Gastroesophageal sphincter (tissue), 4 donors: ENCODE data around the gene GCC1. TPM values are rescaled to one million over a fixed set of nuclear protein-coding genes. Genes with fewer than 3 reads are reported as not detected.

Experiments
- ATAC-seq: fragments of 150-250 bp; one replicate; pipeline ENCODE4 v1.9.1; 2016; ENCODE audit warnings: mild to moderate bottlenecking, moderate library complexity
- H3K27ac ChIP-seq, 4 donors: fragments of 200-600 bp; sonication (generic) in 3 of 4; 1 replicate in 3 of 4; 2 replicates in 1 of 4; pipeline ENCODE4 v1.5.1; 2016 to 2019
- H3K27me3 ChIP-seq: fragments of 200-600 bp; sonication (generic); one replicate; pipeline ENCODE4 v1.5.1; 2019
- H3K36me3 ChIP-seq, 2 donors: fragments of 200-600 bp; sonication (generic); one replicate each; pipeline ENCODE4 v1.5.1; 2019; ENCODE audit warnings: control low read depth in 1 of 2
- H3K4me1 ChIP-seq, 3 donors: fragments of 200-600 bp; sonication (generic); 1 replicate in 2 of 3; 2 replicates in 1 of 3; pipeline ENCODE4 v1.5.1; 2016 to 2019; ENCODE audit warnings: control low read depth in 2 of 3
- H3K4me3 ChIP-seq, 2 donors: fragments of 200-600 bp; sonication (generic); one replicate each; pipeline ENCODE4 v1.5.1; 2019; ENCODE audit warnings: mild to moderate bottlenecking in 1 of 2, moderate library complexity in 1 of 2
- H3K9me3 ChIP-seq, 3 donors: fragments of 200-600 bp; sonication (generic); one replicate each; pipeline ENCODE4 v1.5.1; 2017 to 2019; ENCODE audit warnings: control low read depth in 2 of 3
- CTCF ChIP-seq, 4 experiments: fragments of 200-600 bp in 2 of 4; fragments of 450-650 bp in 2 of 4; sonication (generic) in 1 of 4; IDR thresholded peaks; one replicate each; pipeline ENCODE4 v1.5.1; 2017 to 2019; ENCODE audit warnings: antibody characterized with exemption in 4 of 4, mild to moderate bottlenecking in 2 of 4, moderate library complexity in 2 of 4
- EP300 ChIP-seq: sonication (generic); formaldehyde crosslinking; IDR thresholded peaks from one replicate; pipeline ENCODE4 v1.6.1; 2017; ENCODE audit warnings: antibody characterized with exemption, mild to moderate bottlenecking
- POLR2A ChIP-seq, 2 donors: fragments of 450-650 bp; IDR thresholded peaks; one replicate each; pipeline ENCODE4 v1.6.1; 2017; ENCODE audit warnings: antibody characterized with exemption in 2 of 2, mild to moderate bottlenecking in 2 of 2, moderate library complexity in 1 of 2
- POLR2AphosphoS5 ChIP-seq: sonication (generic); formaldehyde crosslinking; IDR thresholded peaks from one replicate; pipeline ENCODE4 v1.6.1; 2017; ENCODE audit warnings: antibody characterized with exemption
- WGBS, 2 donors: methylation state at CpG; one replicate each; pipeline ENCODE4 v1.1.5; 2018; ENCODE audit warnings: low coverage in 1 of 2; 5-methylcytosine and 5-hydroxymethylcytosine counted together
- total RNA-seq, 4 donors: library from RNA; depleted of rRNA; stranded (reverse); fragments of >200 nt; gene quantifications; one replicate each; pipeline ENCODE4 v1.1.0, GENCODE V29; 2016

GCC1 gene
- total RNA-seq, 4 donors from 2014 or later, result 15.7 to 20.3 (median 16.8) TPM

GRCh38 chr7:127588019-127588696 is 2.8 kb upstream of the GCC1 start, which contains the start of gene ARF5:
Gene ARF5 (plus strand): TSS chr7:127588411. CDS start chr7:127588499, 88 bp downstream.
- Histone ChIP-seq H3K27me3 (no peaks in the 10 kb centered on the region), H3K36me3 (peaks cover 0 to 35% of the 10 kb centered on the region in 2 donors), H3K9me3 (no peaks in the 10 kb centered on the region), H3K4me1 (peaks cover 10 to 51% (median 27%) of the 10 kb centered on the region in 3 donors), H3K27ac (peak within 1 kb of the TSS; percentile 88 to 95 (median 92)), H3K4me3 (peak within 1 kb of the TSS; percentile 83 to 94)
- peak; percentile 92 for ATAC-seq
- WGBS, 2 donors, result no CpG with 5 or more reads among the region's 77 CpGs
- peak; percentile 61 for TF ChIP-seq POLR2AphosphoS5
- TF ChIP-seq POLR2A (IDR thresholded peaks at IDR 0.05), result peak; percentile 41 to 69
- TF ChIP-seq CTCF (IDR thresholded peaks at IDR 0.05), result no peak

GRCh38 chr7:127587663-127588018 is 2.2 kb upstream of the GCC1 start:
- no peaks in the 10 kb centered on the region for H3K27me3 ChIP-seq
- H3K27ac ChIP-seq, result peak overlapping the region; percentile 51 to 95 (median 92)
- H3K9me3 ChIP-seq, result no peaks in the 10 kb centered on the region
- peaks cover 0 to 38% of the 10 kb centered on the region in 2 donors for H3K36me3 ChIP-seq
- no peak for TF ChIP-seq POLR2A (IDR thresholded peaks at IDR 0.05)
- TF ChIP-seq CTCF (IDR thresholded peaks at IDR 0.05), result peak in 1 of 4 experiments; percentile 6
- no peak for TF ChIP-seq POLR2AphosphoS5
- no peak for TF ChIP-seq EP300
- H3K4me3 ChIP-seq, result peak overlapping the region; percentile 83 to 94
- WGBS, 2 donors, result 80% methylated on average over 2 of the region's 20 CpGs; no CpG with 5 or more reads in 1 of the 2 donors
- ATAC-seq, result no peak
- H3K4me1 ChIP-seq, result peaks cover 10 to 56% (median 31%) of the 10 kb centered on the region in 3 donors

- peaks cover 0 to 38% of the 10 kb centered on the region in 2 donors for H3K36me3 ChIP-seq
- 92% methylated on average over 2 of the region's 2 CpGs; no CpG with 5 or more reads in 1 of the 2 donors for WGBS, 2 donors
- TF ChIP-seq CTCF (IDR thresholded peaks at IDR 0.05), result no peak
- TF ChIP-seq POLR2A (IDR thresholded peaks at IDR 0.05), result no peak
- TF ChIP-seq POLR2AphosphoS5, result no peak
- TF ChIP-seq EP300, result no peak
- ATAC-seq, result no peak
- peak overlapping the region in 3 of 4 donors; percentile 89 to 96 (median 89) for H3K27ac ChIP-seq
- peaks cover 10 to 69% (median 43%) of the 10 kb centered on the region in 3 donors for H3K4me1 ChIP-seq
- H3K4me3 ChIP-seq, result no peak overlapping the region
- no peaks in the 10 kb centered on the region for H3K27me3 ChIP-seq
- no peaks in the 10 kb centered on the region for H3K9me3 ChIP-seq
These were observed 950 bp upstream of the GCC1 start for GRCh38 chr7:127586346-127586745.

GRCh38 chr7:127584648-127585043 is 750 bp downstream of the GCC1 start:
- TF ChIP-seq POLR2A (IDR thresholded peaks at IDR 0.05) (no peak), POLR2AphosphoS5 (no peak), EP300 (no peak), CTCF (IDR thresholded peaks at IDR 0.05) (no peak)
- H3K27me3 ChIP-seq, result no peaks in the 10 kb centered on the region
- no peaks in the 10 kb centered on the region for H3K9me3 ChIP-seq
- ATAC-seq, result no peak
- 20 to 33% methylated on average over 1 to 5 of the region's 12 CpGs for WGBS, 2 donors
- H3K4me1 ChIP-seq, result peaks cover 10 to 75% (median 42%) of the 10 kb centered on the region in 3 donors
- peaks cover 0 to 31% of the 10 kb centered on the region in 2 donors for H3K36me3 ChIP-seq
- peak overlapping the region; percentile 87 to 96 (median 89) for H3K27ac ChIP-seq
- H3K4me3 ChIP-seq, result peak overlapping the region; percentile 82

- no peak overlapping the region for H3K27ac ChIP-seq
- peak overlapping the region in 1 of 2 donors; percentile 9 for H3K4me3 ChIP-seq
- no peaks in the 10 kb centered on the region for H3K9me3 ChIP-seq
- TF ChIP-seq POLR2A (IDR thresholded peaks at IDR 0.05) (no peak), POLR2AphosphoS5 (no peak), EP300 (no peak), CTCF (IDR thresholded peaks at IDR 0.05) (no peak)
- no peaks in the 10 kb centered on the region for H3K27me3 ChIP-seq
- peaks cover 10 to 76% (median 38%) of the 10 kb centered on the region in 3 donors for H3K4me1 ChIP-seq
- ATAC-seq, result no peak
- whole genome bisulfite sequencing, 2 donors, result 83% methylated on average over 1 of the region's 14 CpGs; no CpG with 5 or more reads in 1 of the 2 donors
- H3K36me3 ChIP-seq, result peaks cover 0 to 40% of the 10 kb centered on the region in 2 donors
These were observed 3.0 kb downstream of the GCC1 start for GRCh38 chr7:127582361-127582760.
